HUDEP-2 (cell line): ENCODE measurements around the gene TP53I11.

Experiments used
- DNase-seq, 76 experiments: peaks; one replicate each; lab custom pipeline; 2025; ENCODE audit not compliant: unreplicated experiment in 76 of 76; lab: John Stamatoyannopoulos, UW

Gene TP53I11

DNA sequence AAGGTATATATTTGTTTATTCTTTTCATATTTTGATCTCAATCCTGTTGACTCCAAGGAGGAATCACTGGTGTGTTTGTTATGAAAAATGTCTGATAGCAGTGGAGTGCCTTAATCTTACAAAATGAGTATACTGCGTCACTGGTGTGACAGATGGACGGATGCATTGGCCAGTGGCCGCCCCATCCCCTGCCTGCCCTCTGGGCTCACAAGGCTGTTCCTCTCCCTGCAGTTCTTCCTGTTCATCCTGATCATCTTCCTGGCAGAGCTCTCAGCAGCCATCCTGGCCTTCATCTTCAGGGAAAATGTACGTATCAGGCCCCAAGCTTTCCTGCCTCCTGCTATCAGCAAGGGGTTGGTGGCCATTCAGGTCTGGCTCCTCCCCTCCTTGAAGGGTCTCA is 32.9 kb downstream of the TP53I11 start:
- DNase-seq, result no peak

DNA sequence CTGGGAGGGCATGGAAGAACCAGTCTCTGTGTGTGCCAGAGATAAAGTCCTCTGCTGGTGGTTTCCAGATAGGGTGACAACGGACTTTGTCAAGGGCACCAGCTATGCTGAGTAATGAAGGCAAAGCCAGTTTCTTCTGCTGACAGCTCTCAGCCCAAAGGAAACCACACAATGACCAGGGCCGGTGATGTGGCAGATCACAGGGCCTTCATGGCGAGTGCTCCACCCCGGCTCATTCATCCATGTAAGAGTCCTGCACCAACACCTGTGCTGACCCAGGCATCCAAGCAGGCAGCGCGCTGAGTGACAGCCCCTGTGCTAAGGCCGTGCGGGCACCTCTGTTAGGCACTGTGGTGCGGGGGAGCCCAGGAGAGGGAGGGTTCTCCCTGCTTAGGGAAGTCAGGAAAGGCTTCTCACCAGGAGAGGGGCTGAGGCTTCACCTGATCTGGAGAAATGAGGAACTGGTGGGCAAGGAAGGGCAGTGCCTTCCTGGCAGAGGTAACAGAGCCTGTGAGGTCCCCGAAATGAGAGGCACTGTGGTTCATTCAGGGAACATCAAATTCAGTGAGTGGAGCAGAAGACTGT is 33.8 kb downstream of the TP53I11 start:
- peak in 74 of 76 experiments; percentile 26 to 84 (median 64) for DNase-seq

DNA sequence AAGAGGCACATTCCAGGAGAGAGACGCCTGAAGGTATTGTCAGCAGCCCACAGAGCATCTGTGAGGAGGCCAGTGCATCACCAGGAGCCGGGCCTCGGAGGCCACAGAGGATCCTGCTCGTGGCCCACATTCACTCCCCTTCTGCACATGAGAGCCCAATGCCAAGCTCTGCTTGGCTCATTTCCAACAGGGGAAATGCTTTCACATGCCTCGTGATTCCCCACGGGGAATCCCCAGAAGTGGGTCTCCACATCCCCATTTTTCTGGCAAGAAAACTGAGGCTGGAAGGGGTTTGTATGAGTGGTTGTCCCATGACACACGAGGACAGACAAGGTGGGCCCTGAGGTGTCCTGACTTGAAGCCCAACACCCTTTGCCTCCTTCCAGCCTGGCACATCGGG is 34.4 kb downstream of the TP53I11 start:
- peak in 1 of 76 experiments; percentile 80 for DNase-seq

DNA sequence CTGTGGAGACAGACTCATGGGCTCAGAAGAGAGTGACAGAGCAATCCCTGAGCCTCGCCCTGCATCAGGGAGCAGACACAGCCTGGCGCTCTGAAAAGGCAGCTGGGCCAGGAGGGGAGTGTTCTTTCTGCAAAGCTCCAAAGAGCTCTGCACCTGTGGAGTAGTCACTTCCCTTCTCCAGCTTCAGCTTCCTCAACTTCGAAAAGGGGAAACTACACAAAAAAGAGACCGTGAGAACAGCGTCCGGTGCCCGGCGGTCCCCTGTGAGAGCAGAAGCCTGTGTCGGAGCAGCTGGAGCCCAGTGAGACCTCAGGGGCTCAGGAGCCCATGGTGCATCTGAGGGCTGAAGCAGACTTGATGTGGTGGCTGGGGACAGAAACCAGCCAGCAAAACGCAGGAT is 35.1 kb downstream of the TP53I11 start:
- peak in 1 of 76 experiments; percentile 26 for DNase-seq

DNA sequence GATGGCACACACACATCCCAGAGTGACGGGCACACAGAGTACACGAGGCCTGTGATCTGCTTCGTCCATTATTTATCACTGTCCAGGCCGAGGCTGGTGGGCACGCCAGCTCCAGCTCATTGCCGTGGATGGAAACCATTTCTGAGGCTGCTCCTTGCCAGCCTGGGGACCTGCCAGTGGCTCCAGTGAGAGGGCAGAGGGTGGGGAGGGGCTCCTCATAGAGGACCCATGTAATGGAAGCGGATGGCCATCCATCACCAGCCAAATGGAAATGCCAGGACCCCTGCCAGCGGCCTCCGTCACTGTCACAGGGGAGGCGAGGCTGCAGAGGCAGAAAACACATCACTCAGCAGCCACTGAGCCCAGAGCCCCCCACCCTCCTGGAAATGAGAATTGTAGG is 35.7 kb downstream of the TP53I11 start:
- no peak for DNase-seq

DNA sequence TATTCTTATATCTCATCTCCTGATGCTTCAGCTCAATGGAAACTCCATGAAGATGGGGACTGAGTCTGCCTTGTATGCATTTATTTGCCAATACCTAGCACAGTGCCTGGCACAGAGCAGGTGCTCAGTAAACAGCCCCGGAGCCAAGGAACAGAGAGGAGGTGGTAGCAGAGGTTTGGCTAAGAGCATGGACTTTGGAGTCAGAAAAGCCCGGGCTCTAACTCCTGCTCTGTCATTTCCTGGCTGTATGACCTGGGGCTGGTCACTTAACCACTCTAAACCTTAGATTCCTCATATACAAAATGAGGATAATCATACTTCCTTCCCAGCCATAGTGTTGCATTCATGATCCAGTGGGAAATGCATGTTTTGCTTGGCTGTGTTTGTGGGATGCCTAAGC is 36.6 kb downstream of the TP53I11 start:
- DNase-seq, result no peak

DNA sequence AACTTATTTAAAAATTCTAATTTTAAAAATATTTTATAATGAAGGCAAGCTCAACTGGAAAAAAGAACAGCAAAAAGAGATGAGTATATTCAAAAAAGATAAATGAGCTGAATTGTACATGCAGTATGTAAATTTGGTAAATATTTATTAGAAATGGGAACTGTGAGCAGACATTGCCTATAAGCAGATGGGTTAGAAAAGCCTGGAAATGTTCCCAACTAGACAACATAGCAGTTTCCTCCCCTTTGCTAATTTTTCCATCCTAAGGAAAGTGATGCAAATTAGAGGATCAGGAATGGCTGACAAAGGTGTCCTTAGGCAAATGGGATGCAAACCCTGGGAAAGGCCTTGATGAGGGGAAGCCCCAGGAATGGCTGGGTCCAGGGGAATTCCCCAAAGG is 37.2 kb downstream of the TP53I11 start:
- DNase-seq, result no peak

DNA sequence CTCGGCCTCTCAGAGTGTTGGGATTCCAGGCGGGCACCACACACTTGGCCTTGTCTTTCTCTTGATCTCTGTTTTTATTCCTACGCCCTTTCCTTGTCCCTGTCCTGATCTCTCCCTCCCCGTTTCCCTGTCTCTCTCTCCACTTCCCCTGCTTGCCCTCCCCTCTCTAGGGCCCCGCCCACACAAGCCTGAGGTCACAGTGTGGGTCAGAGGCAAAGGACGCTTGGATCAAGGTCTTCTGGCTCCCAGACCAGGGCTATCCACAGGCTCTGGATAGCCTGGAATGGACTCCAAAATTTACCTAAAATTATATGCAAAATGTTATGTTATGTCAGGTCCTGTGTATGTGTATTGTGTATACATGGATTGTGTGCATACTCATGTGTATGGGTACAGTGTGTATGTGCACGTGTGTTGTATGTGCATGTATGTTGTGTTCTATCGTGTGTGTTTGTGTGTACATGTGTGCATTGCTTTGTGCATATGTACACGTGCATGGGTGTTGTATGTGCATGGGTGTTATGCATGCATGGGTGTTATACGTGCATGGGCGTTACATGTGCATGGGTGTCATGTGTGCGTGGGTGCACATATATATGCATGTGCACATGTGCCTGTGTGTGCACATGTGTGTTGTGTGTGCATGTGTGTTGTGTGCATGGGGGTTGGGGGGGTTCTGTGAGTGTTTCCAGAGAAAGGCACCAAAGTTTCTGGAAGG is 38.3 kb downstream of the TP53I11 start:
- DNase-seq, result peak in 3 of 76 experiments; percentile 6 to 12 (median 7)

DNA sequence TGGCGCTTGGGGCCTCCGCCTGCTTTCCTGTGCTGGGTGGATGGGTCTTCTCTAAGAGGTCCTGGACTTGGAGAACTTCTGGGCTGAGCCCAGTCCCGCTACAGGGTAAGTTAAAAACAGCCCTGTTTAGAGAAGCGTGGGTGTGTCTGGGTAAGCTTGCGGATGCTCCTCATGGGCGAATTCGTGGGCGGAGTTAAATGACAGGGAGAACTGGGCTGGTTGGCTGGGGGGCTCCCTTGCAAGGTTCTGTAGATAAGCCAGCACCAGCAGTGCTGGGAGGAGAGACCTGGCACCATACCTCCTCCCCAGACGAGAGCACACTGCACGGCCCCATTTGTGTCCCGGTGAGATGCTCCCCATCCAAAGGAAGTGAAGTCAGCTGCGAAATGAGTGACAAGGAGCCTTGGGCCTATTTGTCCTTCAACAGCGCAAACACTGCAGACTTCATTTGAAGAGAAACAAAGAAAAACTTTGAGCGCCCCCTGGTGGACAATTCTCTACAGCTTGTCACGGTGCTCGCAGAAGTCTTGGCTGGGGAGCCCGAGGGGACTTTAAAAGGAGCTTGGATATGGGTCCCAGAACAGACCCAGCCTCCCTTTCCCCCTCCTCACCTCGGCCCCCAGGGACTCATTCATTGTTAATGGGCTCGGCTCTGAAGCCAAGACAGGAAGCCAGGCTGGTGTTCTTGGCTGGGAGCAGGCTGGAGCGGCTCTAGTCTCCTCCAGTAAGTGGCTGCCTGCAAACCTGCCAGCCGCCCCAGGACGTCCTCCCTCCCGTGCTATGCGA is 39.5 kb downstream of the TP53I11 start:
- peak in 73 of 76 experiments; percentile 21 to 94 (median 77) for DNase-seq

DNA sequence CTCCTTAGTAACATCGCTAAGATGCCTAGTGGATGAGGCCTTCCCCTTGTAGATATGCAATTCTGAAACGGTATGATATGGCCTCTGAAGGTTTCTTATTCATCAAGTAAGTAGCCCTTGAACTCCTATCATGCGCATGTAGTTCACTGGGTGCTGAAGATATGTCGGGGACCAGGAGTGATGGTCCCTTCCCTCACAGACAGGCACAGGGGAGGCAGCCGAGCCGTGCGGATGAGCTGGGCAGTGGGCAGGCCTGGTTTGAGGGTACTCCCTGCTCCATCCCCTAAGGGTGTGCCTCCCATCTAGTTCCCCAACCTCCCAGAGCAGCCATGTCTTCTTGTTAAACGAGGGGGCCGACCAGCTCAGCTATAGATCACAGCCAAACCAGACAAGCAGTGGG is 40.1 kb downstream of the TP53I11 start:
- DNase-seq, result no peak

DNA sequence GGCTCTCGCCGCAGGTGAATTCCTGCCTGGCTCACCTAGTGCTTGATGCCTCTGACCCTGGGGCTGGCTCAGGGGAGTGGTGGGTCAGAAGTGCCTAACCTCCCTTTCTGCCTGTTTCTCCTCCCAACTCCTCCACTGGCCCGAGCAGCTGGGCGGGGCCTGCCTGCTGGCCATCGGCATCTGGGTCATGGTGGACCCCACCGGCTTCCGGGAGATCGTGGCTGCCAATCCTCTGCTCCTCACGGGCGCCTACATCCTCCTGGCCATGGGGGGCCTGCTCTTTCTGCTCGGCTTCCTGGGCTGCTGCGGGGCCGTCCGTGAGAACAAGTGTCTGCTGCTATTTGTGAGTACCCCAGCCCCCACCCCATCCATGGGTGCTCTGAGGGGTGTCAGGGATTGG is 41.1 kb downstream of the TP53I11 start:
- no peak for DNase-seq

DNA sequence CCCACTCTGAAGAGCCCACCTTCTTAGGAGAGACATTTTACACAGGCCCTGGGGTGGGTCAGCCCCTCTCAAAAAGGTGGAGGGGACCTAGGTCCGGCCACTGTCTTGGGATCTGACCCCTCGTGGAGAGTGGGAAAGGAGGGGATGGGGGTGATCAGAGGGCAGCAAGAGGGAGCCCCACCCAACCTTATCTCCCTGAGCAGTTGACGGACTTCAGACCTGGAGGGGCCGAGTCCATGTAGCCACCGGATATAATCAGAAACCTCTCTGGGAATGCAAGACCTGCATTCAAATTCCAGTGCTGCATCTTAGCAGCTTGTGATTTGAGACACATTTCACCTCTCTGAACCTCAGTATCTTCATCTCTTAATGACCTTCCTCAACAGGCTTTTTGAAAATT is 44.0 kb downstream of the TP53I11 start:
- DNase-seq, result peak in 6 of 76 experiments; percentile 4 to 40 (median 18)

DNA sequence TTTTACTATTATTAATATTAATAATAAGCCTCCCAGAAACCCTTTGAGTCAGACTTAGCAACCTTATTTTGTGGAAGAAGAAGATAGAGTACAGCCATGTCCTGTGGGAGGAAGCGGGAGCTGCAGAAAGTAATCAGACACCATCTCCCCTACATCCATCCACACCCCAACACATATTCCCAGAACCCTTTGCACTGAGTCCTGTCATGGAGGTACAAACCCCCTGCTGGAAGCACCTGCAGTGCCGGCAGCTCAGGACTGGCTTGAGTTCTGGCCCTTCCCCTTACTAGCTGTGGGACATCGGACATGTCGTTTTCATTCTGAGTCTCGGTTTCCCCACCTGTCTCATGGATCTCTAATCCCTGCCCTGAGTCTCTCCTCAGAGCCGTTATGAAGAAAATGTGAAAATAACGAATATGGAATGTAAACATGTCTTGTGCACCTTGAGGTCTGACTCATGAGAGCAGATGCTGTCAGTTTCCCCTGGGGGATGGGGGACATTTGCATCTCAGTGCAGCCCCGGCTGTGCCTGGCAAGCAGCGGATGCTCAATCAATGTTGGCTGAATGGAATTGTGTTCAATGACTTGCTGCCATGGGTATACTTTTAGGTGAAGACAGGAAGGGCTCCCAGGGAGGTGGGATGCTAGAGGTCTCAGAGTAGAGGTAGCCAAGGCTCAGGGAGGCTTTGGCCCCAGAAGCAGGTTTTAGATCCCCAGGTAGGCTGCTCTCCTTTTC is 45.4 kb downstream of the TP53I11 start:
- no peak for DNase-seq

DNA sequence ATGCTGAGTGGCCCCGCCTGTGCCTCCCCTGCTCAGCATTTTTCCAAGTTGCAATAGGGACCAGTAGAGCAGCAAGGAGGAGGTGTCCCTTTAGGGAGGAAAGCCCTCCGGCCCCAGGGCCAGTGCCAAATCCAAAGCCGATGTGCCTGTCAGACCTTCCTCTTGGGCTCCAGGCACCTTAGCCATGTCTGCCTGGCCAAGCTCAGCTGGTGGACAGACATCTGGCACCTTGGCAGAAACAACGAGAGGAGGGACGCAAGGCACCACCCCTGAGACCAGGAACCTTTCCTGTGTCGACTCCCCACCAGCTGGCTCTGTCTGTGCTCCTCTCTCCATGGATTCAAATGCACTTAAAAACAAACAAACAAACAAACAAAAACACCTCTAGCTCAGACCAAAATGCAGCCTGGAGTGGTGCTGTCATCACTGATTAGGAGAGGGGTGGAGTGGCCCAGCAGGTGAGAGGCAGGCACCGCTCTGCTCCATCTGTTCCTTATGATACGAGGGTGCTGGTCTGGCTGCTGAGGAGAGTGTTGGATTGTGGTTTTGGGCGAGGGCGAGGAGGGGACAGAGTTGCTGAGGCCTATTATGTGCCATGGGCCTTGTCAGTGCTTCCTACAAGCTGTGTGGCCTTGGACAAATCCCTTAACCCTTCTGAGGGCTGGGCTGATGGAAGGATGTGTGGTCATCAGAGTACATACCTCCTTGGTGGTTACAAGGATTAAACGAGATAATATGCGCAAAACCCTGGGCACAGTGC is 46.2 kb downstream of the TP53I11 start:
- peak in 37 of 76 experiments; percentile 4 to 56 (median 24) for DNase-seq

DNA sequence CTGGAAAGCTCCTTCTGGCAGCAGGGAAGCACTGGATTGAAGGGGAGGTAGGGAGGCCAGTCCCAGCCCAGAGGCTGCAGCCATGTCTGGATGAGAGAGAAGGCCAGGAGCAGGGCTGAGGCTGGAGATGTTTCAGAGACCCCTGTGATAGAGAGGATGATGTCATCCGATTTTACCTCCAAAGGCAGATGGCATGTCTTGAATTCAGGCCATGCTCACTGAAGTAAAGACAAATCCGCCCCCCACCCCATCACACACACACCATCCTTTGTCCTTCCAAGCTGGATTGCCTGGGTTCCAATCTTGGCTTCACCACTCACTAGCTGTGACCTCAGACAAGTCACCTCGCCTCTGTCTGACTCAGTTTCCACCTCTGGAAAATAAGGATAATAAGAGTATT is 47.2 kb downstream of the TP53I11 start:
- DNase-seq, result no peak

DNA sequence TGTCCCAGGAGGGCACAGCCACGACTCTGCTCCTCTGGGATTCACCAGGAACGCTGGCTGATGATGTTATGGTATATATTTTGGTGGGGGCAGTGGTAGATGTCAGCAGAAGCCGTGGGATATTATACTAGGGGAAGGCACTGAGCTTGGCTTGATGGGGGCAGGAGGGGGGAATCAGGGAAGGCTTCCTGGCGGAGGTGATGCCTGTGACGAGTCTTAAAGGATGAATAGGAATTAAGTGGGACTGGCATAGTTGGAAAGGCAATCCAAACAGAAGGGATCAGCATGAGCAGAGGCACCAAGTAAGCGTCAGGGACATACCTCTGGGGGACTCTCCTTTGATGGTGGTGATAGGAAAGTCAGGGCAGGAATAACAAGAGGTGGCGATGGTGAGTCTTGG is 47.6 kb downstream of the TP53I11 start:
- DNase-seq, result no peak

DNA sequence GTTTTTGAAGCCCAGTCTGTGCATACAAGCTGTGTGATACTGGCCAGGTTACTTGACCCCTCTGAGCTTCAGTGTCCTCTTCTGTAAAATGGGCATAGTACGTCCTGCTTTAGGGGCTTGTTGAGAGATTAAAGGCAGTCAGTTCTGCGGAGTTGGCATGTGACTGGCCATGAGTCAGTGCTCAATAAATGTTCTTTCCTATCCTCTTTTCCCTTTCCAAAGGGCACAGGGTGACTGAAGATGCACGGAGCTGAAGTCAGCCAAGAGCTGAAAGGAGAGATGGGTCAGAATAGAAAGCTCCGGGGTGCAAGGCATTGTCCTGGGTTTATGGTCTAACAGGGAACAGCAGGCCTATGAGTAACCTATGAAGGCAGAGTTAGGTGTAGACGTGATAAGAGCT is 48.9 kb downstream of the TP53I11 start:
- no peak for DNase-seq

DNA sequence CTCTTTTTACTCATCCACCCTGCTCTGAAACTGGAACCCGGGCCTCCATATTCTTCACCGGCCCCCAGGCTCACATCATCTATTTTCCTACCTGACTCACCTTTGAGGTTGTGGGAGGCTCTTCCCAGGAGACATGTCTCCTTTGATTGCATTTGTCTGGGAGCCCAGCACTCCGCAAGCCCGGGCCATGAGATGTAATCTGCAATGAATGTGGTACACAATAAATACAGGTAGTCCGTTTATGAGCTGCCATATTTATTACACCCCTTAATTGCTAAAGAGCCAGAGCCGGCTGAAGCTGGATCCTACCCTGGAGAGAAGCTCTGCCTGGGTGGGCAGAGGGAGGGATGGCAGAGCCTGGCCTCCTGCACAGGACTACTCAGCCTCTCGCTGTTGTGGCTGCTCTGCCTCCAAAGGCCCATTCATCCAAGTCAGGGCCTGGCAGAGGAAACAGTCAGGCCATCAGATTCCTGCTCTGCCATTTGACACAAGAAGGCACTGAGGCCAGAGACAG is 49.5 kb downstream of the TP53I11 start:
- no peak for DNase-seq

DNA sequence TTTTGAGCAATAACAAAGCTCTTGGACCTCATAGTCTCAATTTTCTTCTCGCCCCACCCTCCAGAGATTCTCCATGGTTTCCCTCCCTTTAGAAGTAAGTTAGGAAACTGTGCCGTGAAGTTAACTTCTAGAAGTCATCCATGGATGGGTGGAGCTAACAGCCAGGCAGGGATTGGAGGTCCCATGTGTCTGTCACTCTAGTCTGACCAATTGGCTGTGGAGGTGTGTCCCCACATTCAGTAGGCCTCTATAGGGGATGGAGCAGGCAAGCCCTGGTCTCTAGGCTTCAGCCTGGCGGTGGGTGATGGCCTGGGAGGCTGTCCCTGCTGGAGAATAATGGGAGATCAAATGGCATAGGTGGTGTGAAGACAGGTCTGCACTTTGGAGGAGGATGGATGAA is 50.7 kb downstream of the TP53I11 start:
- DNase-seq, result peak in 56 of 76 experiments; percentile 3 to 73 (median 33)
